ENCODE results near the gene RIMS4.

DNA sequence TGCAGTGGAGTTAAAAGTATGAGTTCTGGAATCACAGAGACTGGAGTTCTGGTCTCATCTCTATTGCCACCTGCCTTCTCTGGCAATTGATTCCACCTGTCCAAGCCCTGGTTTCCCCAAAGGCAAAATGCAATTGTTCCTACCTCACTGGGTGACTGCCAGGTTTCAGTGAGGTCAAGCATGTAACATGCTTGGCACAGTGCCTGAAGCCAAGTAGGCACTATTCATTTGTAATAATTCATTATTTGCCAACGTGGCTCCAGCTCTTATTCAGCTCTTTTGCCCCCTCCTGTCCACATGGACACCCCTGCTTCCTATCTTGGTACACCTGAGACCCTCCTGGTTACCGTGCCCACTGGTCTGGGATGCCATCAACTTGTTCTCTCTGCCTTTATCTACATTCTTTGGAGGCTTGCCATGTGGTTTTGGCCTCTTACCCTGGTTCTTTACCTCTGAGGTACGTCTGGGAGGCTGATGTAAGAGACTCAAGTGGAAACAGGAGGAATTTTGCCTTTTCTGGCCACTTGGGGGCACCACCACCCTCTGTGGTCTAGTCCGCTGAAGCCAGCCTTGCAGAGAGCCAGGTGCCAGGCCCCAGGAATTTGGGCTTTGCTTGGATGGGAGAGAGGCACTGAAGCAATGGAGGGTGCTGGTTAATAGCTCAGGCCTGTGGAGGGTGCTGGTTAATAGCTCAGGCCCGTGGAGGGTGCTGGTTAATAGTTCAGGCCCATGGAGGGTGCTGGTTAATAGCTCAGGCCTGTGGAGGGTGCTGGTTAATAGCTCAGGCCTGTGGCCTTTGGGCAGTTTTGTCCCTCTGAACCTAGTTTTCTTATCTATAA, 63.0 kb downstream of the RIMS4 start:
- TF ChIP-seq POLR2A (IDR thresholded peaks at IDR 0.05; ENCODE audit: control extremely low read depth in 1 of 2, low read depth in 2 of 2, low read length in 2 of 2) (no peak), CBX8 (IDR thresholded peaks at IDR 0.05; ENCODE audit: borderline replicate concordance, low read depth, low read length) (no peak), SIN3A (conservative IDR thresholded peaks at IDR 0.05 in 1 of 2, IDR thresholded peaks at IDR 0.05 in 1 of 2; ENCODE audit: low read depth in 1 of 2, low read length in 2 of 2) (peak in 1 of 2 experiments; percentile 48; a peak in 1 of 4 replicates), ZNF274 (IDR thresholded peaks at IDR 0.05; ENCODE audit: borderline replicate concordance, extremely low read depth, low read length) (no peak)
- TF ChIP-seq, protein P1, sequence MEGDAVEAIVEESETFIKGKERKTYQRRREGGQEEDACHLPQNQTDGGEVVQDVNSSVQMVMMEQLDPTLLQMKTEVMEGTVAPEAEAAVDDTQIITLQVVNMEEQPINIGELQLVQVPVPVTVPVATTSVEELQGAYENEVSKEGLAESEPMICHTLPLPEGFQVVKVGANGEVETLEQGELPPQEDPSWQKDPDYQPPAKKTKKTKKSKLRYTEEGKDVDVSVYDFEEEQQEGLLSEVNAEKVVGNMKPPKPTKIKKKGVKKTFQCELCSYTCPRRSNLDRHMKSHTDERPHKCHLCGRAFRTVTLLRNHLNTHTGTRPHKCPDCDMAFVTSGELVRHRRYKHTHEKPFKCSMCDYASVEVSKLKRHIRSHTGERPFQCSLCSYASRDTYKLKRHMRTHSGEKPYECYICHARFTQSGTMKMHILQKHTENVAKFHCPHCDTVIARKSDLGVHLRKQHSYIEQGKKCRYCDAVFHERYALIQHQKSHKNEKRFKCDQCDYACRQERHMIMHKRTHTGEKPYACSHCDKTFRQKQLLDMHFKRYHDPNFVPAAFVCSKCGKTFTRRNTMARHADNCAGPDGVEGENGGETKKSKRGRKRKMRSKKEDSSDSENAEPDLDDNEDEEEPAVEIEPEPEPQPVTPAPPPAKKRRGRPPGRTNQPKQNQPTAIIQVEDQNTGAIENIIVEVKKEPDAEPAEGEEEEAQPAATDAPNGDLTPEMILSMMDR (IDR thresholded peaks at IDR 0.05; ENCODE audit: control extremely low read depth in 1 of 3, insufficient read depth in 1 of 3, low read depth in 1 of 3, low read length in 3 of 3): peak; percentile 73 to 88 (median 84)
- TF ChIP-seq, protein P2, sequence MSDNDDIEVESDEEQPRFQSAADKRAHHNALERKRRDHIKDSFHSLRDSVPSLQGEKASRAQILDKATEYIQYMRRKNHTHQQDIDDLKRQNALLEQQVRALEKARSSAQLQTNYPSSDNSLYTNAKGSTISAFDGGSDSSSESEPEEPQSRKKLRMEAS (IDR thresholded peaks at IDR 0.05): peak; percentile 52

Measured in H1 (cell line).